Measurements from ENCODE around the gene TBC1D22A. TPM values are rescaled to one million over a fixed set of nuclear protein-coding genes. Genes with fewer than 3 reads are reported as not detected.

The TBC1D22A gene
- total RNA-seq, 4 donors from 2014 or later, result 15.6 to 21.7 (median 20.5) TPM

GRCh38 chr22:46905415-46905814, 143.0 kb downstream of the TBC1D22A start:
- Histone ChIP-seq H3K4me3 (no peak overlapping the region), H3K9me3 (no peaks in the 10 kb centered on the region), H3K36me3 (peaks cover 0 to 58% (median 0%) of the 10 kb centered on the region in 3 donors), H3K4me1 (no peaks in the 10 kb centered on the region), H3K27me3 (no peaks in the 10 kb centered on the region), H3K27ac (no peak overlapping the region)
- intact Hi-C loops (cut with DNase I), result no loop called here
- WGBS, 2 donors, result 71 to 87% methylated on average over 3 of the region's 15 CpGs
- TF ChIP-seq POLR2A (IDR thresholded peaks at IDR 0.05), result no peak
- TF ChIP-seq, protein P1, sequence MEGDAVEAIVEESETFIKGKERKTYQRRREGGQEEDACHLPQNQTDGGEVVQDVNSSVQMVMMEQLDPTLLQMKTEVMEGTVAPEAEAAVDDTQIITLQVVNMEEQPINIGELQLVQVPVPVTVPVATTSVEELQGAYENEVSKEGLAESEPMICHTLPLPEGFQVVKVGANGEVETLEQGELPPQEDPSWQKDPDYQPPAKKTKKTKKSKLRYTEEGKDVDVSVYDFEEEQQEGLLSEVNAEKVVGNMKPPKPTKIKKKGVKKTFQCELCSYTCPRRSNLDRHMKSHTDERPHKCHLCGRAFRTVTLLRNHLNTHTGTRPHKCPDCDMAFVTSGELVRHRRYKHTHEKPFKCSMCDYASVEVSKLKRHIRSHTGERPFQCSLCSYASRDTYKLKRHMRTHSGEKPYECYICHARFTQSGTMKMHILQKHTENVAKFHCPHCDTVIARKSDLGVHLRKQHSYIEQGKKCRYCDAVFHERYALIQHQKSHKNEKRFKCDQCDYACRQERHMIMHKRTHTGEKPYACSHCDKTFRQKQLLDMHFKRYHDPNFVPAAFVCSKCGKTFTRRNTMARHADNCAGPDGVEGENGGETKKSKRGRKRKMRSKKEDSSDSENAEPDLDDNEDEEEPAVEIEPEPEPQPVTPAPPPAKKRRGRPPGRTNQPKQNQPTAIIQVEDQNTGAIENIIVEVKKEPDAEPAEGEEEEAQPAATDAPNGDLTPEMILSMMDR (IDR thresholded peaks at IDR 0.05), result no peak
- DNase-seq, result no peak

- H3K27ac ChIP-seq, result no peak overlapping the region
- no peak for DNase-seq
- 76 to 89% methylated on average over 8 of the region's 8 CpGs for WGBS, 2 donors
- no peaks in the 10 kb centered on the region for H3K27me3 ChIP-seq
- no peaks in the 10 kb centered on the region for H3K4me1 ChIP-seq
- H3K4me3 ChIP-seq, result no peak overlapping the region
- intact Hi-C loops (cut with DNase I), result no loop called here
- no peaks in the 10 kb centered on the region for H3K9me3 ChIP-seq
- peaks cover 0 to 58% (median 0%) of the 10 kb centered on the region in 3 donors for H3K36me3 ChIP-seq
- TF ChIP-seq, protein P1 (IDR thresholded peaks at IDR 0.05), result no peak
Measured at GRCh38 chr22:46905834-46906233, 143.4 kb downstream of the TBC1D22A start.

DNA sequence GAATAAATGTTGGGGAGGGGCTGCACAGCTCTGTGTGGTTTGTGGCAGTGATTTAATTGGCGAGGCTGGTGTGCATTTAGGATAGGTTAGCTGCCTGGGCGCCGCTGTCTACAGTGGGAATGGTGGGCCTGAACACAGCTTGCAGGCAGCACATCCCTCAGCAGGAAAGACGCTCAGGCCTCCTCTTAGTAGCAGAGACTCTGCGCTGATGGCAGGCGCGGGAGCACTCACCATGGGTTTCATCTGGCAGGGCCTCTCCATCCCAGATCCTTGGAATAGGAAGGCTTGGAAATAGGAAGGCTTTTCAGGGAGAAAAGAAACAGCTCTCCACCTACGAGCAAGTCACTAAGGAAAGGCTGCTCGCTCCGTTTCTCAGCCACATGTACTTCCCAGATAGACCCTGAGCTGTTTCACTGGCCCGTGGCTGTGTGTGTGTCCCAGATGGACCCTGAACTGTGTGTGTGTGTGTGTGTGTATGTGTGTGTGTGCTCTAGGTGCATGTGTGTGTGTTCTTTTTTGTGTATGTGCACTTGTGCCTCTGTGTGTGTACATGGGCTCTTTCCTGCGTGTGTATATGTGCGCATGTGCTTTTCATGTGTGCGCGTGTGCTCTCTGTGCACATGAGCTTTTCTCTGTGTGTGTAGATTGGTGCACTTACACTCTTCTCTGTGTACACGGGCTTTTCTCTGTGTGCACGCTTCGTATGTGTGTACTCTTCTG, 144.0 kb downstream of the TBC1D22A start:
- no peak for DNase-seq
- Histone ChIP-seq H3K4me3 (no peak overlapping the region), H3K27ac (no peak overlapping the region), H3K27me3 (no peaks in the 10 kb centered on the region), H3K9me3 (no peaks in the 10 kb centered on the region), H3K4me1 (no peaks in the 10 kb centered on the region), H3K36me3 (peaks cover 0 to 58% (median 0%) of the 10 kb centered on the region in 3 donors)
- 92 to 97% methylated on average over 17 of the region's 18 CpGs for WGBS, 2 donors
- intact Hi-C loops (cut with DNase I), result no loop called here
- TF ChIP-seq POLR2A (IDR thresholded peaks at IDR 0.05), result no peak
- TF ChIP-seq, protein P1 (IDR thresholded peaks at IDR 0.05), result no peak

DNA sequence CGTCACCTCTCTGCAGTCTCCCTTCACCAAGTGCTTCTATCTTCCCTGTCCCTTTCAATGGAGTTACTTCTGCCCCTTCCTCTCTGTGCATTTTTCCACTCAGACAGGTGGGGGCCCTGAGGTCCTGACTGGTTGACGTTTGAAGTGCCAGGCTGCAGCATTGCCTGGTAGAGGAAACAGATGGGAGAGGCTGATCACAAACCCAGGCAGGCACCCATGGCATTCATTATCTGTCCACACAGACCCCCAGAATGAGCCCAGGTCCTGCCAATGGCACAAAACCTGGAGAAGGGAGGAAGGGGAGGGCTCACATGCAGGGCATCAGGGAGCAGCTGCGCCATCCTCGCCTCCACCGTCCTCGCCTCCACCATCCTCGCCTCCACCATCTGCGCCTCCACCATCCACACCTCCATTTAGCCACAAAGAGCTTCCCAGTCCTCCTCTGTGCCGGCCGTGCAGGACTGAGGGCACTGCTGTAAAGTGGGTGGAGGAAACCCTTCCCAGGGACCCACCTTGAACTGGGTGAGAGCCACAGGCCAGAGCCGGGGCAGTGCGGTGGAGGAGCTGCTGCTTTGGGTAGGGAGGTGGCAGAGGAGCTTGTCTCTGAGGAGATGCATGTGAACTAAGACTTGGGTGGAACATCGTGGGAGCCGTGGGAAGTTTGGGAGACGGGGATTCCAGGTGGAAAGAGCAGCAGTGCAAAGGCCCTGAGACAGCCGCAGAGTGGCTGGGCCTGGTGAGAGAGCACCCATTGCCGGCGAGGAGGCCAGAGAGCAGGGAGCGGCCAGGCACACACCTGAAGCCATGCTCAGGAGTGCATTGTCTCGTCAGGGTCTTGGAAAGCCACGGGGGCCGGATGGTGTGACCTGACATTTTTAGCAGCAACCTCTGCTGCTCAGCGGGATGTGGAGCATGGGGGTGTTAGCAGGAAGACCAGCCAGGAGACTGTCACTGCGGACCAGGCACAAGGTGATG, 145.1 kb downstream of the TBC1D22A start:
- Histone ChIP-seq H3K9me3 (no peaks in the 10 kb centered on the region), H3K4me1 (no peaks in the 10 kb centered on the region), H3K36me3 (peaks cover 0 to 59% (median 0%) of the 10 kb centered on the region in 3 donors), H3K27ac (no peak overlapping the region), H3K4me3 (no peak overlapping the region), H3K27me3 (no peaks in the 10 kb centered on the region)
- intact Hi-C loops (cut with DNase I), result no loop called here
- TF ChIP-seq, protein P1 (IDR thresholded peaks at IDR 0.05), result no peak
- no peak for TF ChIP-seq POLR2A (IDR thresholded peaks at IDR 0.05)
- 84 to 96% methylated on average over 7 to 17 of the region's 24 CpGs for WGBS, 2 donors
- DNase-seq, result no peak

DNA sequence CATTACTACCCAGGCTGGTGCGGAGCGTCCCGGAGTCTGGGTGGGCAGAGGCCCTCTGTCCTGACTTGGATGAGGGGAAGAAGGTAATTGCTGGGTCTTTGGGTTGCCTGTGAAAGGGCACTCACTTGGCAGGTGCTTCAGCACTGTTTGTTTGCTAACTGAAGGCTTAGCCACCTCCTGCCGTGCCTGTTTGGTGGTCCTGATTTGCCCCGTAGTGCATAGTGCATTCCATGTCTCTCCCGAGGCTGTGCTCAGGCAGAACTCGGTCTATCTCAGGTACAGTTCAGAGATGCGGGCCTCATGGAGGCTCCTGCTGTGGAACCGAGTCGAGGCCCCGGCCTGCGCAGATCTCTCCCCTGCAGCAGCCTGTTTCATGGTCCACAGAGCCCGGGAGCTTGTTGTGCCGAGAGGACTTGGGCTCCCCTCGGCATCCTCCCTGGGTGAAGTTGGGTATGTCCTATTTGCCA, 146.2 kb downstream of the TBC1D22A start:
- no peaks in the 10 kb centered on the region for H3K4me1 ChIP-seq
- intact Hi-C loops (cut with DNase I), result no loop called here
- H3K27me3 ChIP-seq, result no peaks in the 10 kb centered on the region
- TF ChIP-seq, protein P1 (IDR thresholded peaks at IDR 0.05), result no peak
- no peak for TF ChIP-seq POLR2A (IDR thresholded peaks at IDR 0.05)
- DNase-seq, result no peak
- WGBS, 2 donors, result 65 to 96% methylated on average over 2 to 3 of the region's 15 CpGs
- peaks cover 0 to 59% (median 0%) of the 10 kb centered on the region in 3 donors for H3K36me3 ChIP-seq
- H3K4me3 ChIP-seq, result no peak overlapping the region
- H3K9me3 ChIP-seq, result no peaks in the 10 kb centered on the region
- H3K27ac ChIP-seq, result no peak overlapping the region
